GM19025 (cell line): ENCODE data around the gene CPNE1.
A peak's percentile ranks its signal among the peaks of the same experiment; 100 is the strongest.

Experiments used
- ATAC-seq: cut with Tn5 transposase; IDR thresholded peaks from one replicate; pipeline ENCODE4 v1.9.1; 2021; ENCODE audit warnings: mild to moderate bottlenecking, low read depth, moderate library complexity; ENCODE audit not compliant: unreplicated experiment

Gene CPNE1

DNA sequence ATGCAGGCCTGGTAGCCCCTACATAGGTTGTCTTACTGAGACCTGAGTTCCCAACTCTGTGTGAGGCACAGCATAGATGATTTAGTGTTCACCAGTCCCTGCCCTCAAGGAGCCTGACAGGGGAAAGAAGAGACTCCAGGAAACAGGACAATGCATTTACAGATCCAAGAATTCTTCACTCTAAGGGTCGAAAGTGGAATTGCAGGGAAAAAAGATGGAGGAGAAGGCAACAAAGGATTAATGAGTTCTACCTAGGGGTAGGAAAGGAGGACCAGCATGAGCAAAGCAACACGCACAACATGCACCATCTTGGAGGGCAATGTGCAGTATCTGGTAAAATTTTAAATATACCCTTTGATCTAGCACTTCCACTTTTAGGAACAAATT lies 43.1 kb downstream of the CPNE1 start:
- ATAC-seq = no peak

DNA sequence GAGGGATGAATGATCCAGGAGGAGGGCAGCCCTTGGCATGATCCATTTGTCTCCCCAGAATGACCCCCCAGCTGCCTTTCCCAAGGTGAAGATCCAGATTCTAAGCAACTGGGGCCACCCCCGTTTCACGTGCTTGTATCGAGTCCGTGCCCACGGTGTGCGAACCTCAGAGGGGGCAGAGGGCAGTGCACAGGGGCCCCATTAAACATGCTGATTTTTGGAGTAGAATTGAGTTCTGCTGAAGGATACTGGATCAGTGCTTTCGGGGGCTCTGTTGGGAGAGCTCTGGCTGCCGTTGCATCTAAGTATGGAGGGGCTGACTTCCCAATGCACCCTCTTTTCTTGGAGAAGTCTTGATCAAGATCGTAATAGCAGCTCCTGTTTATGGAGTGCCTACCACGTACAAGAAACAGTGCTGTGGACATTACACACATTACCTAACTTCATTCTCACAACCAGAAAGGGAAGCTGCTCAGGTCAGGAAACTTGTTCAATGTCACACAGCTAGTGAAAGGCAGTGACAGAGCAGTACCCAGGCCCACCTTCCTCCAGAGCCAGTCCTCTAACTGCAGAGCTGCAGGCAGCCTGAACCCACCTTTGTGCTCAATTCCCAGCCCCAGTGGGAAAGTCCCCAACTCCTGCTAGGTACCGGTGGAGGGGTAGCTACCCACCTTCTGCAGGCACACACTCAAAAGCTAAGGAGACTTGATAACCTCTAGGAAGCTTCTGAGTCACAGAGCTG lies 43.7 kb downstream of the CPNE1 start:
- ATAC-seq = no peak

DNA sequence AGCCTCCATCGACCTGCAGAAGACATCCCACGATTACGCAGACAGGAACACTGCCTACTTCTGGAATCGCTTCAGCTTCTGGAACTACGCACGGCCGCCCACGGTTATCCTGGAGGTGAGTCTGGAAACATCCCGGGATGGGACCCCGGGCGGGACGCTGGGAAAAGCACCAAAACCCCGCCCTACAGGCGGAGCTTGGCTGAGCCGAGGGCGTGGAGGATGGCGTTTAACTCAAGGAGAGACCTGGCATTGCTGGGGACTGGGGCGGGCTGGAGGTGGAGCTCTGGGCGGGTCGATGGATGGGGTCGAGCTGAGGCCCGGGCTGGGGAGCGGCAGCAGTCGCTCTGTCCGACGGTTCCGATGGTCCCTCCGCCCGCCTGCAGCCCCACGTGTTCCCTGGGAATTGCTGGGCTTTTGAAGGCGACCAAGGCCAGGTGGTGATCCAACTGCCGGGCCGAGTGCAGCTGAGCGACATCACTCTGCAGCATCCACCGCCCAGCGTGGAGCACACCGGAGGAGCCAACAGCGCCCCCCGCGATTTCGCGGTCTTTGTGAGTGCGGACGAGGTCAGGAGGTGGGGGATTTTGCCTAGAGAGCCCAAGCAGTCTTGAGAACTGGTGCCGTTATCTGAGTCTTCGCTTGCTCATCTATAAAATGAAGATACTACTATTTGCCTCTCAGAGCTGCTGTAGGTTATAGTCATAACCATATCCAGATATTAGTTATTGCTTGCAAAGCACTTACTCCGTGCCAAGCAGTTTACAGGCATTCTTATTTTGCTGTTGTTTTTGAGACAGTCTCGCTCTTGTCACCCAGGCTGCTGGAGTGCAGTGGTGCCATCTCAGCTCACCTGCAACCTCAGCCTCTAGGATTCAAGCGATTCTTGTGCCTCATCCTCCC lies 45.3 kb downstream of the CPNE1 start:
- ATAC-seq = no peak

DNA sequence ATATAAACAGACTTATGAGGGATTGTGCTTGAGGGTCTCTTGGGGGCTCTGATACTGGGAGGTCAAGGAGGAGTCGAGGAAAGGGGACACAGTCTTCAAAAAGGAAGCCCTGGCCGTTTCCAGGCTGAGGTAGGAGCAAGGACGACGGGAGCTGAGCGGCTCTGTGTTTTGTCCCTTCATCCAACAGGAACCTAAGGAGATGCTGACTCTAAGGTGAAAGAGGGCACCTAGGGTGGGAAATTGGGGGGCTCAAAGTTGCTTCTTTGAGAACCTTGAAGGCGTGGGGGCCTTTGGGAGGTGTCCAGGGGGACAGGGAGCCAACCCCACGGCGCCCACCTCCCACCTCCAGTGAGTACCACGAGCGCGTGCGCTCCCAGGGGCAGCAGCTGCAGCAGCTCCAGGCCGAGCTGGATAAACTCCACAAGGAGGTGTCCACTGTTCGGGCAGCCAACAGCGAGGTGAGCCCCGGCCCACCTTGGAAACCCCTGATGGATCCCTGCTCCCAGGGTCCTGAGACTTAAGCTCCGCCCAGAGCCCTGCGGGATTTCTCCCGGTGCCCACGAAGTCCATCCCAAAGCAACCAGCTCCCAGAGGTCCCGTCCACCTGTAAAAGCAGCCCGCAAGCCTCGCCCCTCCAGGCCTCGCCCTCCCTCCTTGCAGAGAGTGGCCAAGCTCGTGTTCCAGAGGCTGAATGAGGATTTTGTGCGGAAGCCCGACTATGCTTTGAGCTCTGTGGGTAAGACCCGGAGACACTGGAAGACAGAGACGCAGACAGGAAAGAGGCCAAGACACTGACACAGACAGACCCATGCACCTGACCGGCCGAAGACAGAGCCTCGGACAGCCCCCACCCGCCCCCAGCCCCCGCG lies 46.2 kb downstream of the CPNE1 start:
- ATAC-seq = no peak

DNA sequence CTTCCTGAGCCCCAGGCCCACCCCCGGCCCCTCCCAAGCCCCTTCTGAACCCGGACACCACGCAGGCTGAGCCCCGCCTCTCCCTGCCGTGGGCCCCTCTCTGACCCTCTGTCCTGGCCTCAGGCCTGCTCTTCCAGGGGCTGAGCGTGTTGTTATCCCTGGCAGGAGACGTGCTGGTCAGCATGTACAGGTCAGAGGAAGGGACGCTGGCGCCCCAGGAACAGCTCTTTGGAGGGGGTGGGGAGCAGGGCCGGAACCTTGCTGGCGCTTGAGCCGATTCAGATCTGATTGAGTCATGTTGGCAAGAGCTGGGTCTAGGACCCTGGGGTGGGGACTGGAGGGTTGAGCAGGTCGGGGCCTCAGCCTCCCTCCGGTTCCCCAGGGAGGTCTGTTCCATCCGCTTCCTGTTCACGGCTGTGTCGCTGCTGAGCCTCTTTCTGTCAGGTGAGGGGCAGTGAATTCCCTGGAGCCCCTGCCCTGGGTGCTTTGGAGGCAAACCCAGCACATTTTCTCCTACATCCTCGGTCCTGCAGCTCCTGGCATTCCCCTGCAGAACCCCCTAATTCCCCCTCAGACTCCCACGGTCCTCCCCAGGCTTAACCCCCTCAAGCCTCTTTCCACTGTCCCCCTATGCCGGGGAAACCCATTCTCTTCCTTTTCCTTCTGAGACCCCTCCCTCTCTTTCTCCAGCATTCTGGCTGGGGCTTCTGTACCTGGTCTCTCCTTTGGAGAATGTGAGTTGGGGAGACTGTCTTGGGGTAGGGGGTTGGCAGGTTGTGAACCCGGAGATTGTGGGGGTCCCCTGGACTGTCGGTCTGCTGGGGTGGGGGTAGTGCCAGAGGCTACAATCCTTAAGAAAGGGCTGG lies 47.1 kb downstream of the CPNE1 start:
- no peak for ATAC-seq

DNA sequence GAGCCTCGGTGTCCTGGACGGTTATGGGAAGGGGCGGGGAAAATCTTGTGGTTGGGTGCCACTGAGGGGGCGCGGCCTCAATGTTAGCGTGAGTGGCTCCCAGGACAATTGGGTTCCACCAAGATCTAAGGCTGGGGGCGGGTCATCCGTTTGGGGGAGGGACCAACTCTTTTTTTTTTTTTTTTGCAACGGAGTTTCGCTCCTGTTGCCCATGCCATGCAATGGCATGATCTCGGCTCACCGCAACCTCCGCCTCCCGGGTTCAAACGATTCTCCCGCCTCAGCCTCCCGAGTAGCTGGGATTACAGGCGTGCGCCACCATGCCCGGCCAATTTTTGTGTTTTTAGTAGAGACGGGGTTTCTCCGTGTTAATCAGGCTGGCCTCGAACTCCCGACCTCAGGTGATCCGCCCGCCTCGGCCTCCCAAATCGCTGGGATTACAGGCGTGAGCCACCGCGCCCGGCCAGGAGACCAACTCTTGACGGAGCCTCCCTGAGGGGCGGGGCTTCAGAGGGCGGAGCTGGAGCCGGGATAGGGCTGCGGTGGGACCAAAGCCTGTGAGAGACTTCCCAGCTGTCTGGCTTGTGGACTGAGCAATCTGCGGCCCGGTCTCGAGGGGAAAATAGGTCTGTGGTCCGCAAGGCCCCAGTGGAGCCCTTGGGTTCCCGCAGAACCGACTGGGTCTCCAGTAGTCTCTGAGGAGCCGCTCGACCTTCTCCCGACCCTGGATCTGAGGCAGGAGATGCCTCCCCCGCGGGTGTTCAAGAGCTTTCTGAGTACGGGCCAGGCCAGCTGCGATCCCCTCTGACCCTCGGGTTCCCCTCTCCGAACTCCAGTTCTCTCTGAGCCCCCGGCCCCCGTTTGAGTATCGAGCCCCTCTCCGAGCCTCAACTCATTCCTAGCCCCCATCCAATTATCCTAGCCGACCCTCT lies 48.0 kb downstream of the CPNE1 start:
- ATAC-seq = no peak

DNA sequence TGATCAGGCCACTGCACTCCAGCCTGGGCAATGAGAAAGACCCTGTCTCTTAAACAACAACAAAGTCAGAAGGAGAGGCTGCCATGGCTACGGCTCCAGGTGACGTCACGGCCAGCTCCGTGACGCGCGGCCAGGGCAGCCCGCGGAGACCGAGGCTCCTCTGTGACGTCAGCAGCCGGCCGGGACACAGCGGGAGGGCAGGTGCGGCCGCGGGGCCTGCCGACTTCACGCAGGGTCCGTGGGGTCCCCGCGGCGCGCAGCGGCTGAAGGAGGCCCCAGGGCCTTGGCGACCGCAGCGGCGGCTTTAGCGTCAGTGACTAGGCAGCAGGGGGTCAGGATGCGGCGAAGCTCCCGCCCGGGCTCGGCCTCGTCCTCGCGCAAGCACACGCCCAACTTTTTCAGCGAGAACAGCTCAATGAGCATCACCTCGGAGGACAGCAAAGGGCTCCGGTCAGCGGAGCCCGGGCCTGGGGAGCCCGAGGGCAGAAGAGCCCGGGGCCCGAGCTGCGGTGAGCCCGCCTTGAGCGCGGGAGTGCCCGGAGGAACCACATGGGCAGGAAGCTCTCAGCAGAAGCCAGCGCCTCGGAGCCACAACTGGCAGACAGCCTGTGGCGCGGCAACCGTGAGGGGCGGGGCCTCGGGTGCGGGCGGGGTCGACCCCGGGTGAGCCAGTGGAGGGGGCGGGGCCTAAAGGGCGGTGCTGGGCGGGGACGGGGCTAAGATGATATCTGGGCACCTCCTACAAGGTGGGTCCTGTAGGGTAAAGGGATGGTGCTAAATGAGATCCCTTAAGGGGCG lies 48.8 kb downstream of the CPNE1 start, which contains the start of gene SPAG4:
Gene SPAG4 (plus strand): TSS at position 163 of the 798 bp plus-strand sequence. CDS start 175 bp downstream, at position 338.
- peak; percentile 69 for ATAC-seq

DNA sequence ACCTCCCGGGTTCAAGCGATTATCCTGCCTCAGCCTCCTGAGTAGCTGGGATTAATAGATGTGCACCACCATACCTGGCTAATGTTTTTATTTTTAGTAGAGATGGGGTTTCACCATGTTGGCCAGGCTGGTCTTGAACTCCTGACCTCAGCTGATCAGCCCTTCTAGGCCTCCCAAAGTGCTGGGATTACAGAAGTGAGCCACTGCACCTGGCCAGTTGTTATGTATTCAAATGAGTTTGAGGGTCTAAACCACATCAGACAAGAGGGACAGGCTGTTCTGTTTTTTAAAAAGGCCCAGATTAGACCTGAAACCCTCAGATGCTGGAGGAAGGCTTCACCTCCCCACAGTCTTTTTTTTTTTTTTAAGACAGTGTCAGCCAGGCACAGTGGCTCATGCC lies 53.2 kb downstream of the CPNE1 start:
- no peak for ATAC-seq

DNA sequence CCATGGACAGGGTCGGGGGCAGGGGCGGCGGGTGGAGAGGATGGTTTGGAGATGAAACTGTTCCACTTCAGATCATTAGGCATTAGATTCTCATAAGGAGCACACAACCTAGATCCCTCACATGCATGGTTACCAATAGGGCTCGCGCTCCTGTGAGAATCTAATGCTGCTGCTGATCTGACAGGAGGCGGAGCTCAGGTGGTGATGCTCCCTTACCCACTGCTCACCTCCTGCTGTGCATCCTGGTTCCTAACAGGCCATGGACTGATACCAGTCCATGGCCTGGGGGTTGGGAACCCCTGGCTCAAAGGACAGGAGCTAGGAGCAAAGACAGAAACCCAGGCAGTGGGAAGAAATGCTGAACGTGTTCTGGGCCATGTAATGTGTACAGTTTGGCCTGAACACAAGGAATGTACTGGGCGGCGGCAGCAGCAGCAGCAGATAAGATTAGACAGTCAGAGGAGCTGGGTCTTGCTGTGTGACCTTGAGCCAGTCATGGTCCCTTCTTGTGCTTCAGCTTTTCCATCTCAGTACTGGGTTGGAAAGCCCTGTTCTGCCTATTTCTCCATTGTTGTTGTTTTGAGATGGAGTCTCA lies 53.8 kb downstream of the CPNE1 start:
- no peak for ATAC-seq

DNA sequence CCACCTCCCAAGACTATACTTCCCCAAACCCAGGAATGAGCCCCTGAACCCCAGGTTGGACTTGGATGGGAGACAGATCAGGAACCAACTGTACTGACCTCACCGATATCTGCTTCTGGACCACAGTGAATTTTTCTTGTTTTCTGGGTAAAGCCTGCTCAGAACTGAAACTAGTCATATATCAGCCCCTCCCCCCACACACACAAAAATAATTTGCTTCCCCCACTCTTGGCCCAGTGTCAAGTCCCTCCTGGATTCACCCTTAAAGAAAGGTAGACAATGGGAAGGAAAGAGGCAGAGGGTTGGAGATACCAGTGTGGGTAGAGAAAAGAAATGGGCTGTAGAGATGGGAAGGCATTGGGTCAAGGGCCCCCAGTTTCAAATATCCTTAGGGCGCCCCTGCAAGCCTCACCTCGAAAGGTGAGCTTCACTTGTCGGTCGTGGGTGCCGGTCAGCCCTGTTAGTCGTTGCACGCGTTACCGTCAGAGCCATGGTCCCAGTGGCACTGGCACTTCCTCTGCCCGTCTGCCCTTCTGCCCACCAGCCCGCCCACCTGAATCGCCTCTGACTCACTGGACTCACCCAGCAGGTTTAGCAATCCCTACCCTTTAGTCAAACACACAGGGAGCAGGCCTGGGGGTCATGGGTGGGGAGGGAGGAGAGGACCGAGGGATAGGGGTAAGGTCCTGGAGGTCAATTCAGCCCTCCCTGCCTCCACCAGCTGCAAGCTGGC lies 57.5 kb downstream of the CPNE1 start:
- ATAC-seq = no peak

DNA sequence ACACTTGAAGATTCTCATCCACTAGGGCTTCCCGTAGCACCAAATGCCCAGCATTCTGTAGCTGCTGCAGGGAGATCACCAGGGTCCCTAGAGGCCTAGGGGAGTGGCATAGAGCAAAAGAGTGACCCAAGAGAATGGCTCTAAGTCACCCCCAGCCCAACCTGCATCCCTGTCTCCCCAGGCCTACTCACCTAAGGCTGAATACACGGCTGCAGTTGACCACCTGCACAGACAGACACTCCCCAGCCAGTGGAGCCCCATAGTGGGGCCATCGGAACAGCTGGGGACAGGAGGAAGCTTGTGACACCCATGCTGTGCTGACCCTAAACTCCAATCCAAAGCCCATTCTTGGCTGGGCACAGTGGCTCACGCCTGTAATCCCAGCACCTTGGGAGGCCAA lies 58.6 kb downstream of the CPNE1 start:
- ATAC-seq = no peak

DNA sequence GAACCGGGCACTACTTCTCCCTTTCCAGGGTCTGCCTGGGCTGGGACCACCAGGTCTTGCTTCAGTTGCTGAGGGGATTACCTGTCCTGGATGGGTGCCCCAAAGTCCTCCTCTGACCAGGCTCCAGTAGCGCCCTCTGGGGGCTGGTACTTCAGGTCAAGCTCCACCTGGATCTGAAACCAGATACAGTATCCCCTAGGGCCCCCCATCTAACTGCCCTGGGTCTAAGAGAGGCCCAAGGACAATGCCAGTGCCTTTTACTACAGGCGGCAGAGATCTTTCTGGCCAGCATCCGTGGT lies 60.3 kb downstream of the CPNE1 start:
- ATAC-seq = no peak

DNA sequence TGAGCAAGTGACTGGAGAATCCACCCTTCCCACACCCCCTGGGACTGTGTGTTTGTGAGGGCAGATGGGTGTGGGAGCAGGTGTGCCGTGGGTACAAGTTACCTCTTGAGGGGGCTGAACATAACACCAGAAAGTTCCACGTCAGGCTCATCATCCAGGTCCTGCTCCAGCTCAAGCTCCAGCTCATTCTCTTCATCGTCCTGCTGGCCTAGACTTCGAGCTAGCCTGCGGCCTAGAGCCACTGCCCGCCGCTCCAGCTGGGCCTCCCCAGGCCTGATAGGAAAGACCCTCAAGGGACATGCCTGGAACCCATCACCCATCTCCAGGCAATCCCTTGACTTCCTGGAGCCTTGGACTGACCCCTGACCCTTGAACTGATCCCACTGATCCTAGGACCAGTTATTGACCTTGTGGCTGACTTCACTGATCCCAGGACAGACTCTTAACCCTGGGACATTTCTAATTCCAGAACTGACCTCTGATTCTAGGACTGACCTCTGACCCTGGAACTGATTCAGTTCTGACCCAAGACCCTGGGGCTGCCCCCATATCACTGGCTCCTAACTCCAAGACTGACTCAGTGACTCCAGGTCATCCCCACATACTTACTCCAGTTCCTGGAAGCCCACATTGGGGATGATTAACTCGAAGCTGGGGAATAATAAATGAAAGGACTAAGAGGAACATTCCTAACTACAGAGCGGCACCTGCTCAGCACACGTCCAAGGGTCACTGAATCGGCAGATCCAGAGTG lies 60.8 kb downstream of the CPNE1 start:
- ATAC-seq = no peak

DNA sequence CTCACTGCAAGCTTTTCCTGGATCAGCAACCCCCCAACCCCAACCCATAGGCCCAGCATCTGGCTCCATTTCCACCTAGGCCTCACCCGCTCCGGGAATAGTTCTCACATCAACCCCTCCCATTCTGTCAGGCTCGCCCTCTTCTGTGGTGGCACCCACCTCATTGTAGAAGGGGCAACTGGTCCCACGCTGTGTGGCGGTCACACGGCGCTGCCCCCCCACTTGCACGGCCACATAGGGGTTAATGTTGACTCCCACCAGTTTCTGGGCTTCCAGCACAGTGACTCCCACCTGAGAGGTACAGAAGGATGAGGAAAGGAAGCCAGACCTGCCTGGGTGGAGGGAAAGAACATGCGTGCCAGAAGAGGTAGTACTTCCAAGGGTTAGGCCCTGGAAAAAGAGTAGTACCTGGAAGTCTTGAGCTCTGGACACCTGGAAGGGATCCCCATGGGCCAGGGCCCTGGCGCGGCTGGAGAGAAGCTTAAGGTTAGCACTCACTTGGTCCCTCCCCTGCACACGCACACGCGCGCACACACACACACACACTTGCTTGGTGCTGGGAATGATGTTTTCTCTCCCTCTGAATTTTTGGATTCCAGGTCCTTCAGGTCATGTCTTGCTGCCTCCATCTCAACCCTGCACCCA lies 61.7 kb downstream of the CPNE1 start:
- ATAC-seq = no peak

DNA sequence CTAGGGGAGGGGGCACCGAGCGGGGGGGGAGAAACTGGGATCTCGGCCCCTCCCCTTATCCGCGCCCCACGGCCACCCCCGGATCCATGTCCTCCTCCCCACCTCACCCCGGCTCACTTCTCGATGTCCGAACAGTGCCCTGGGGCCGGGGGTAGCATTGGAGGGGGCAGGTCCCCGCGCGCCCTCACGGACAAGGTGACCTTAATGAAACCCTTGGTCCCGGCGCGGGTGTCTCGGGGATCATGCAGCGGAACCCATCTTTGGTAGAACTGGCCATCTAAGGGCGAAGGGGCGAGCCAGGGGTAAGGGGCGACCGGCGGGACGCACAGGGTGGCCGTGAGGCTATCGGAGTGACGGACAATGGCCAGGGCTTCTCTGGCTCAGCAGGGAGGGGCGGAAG lies 62.7 kb downstream of the CPNE1 start:
- ATAC-seq = no peak
